HG02973 (cell line): ENCODE results near the gene ZNF827.

Experiments
- ATAC-seq: cut with Tn5 transposase; IDR thresholded peaks from one replicate; pipeline ENCODE4 v1.9.1; 2021; ENCODE audit warnings: moderate library complexity; ENCODE audit not compliant: unreplicated experiment

The ZNF827 gene

GRCh38 chr4:145935253-145936141, 3.1 kb downstream of the ZNF827 start:
- no peak for ATAC-seq

DNA sequence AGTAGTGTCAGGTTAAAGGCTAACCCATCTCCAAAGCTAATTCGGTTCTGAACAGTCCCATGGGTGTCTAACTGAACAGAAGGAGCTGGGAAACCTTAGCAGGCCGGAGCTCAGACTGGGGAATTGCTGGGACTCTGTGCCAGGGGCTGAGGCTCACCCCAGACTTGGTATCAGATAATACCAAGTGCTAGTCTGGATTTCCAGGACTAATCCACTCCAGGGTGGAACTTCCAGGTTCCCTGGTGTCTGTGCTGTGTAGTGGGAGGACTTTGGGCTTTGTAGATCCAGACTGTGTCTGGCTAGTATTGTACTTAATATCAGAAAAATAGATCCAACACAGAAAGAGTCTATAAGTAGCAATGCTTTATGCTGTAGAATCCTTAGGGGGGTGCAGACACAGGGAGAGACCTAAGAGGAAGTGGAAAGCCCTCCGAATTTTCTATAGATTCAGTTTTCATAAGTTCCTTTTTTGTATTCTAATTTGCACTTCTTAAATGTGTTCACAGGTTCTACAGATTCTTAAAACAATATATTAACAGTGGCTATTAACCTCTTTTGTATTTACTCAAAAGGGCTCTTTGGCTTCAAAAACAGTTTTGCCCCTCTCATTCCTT, 4.1 kb downstream of the ZNF827 start:
- no peak for ATAC-seq

GRCh38 chr4:145933134-145933533, 5.5 kb downstream of the ZNF827 start:
- ATAC-seq: no peak

DNA sequence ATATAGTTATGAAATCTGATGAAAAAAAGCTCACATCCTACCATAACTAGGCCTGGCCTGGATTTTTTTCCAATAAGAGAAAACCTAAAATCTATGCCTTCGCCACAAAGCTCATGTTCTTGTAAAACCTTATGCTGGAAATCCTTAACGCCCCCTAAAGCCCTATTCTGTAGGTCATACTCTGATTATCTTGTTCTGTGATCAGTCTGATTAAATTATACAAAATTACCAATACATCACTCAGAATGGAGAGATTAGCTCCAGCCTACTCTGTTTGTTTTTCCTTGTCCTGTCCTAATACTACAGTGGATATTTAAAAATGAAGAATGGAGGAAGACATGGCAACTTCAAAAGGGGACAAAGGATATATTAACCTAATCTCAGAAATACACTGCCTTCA, 7.2 kb downstream of the ZNF827 start:
- no peak for ATAC-seq

- ATAC-seq: no peak
These were observed 8.0 kb downstream of the ZNF827 start for GRCh38 chr4:145930592-145930991.

DNA sequence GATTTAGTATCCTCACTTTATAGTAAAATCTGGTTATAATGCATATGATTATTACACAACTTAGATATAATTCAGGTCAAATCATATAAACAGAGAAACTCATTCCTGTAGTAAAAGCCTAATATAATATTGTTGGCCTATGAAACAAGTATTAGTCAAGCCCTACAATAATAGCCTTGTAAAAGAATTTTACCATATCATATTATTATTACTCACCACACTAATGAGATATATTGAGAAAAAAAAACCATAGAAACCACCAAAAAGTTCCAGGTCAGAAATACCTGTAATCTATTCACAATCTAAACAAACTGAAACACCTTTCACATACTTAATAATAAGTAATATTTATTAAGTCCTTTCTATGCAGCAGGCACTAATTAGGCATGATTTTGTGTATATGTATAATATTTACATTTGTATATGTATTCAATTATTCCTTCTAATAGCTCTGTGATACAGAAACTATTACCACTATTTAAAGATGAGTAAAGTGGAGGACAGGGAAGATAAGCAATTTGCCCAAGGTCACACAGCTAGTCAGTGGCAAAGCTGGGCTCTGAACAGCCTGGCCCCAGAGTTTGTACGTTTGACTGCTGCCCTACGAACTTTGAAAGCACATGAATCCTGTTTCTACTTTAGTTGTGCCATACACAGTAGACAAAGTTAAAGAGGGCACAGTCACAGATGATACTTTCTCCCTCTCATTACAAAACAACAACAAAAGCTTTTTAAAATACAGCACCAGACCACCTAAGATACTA, 9.0 kb downstream of the ZNF827 start:
- ATAC-seq: no peak

DNA sequence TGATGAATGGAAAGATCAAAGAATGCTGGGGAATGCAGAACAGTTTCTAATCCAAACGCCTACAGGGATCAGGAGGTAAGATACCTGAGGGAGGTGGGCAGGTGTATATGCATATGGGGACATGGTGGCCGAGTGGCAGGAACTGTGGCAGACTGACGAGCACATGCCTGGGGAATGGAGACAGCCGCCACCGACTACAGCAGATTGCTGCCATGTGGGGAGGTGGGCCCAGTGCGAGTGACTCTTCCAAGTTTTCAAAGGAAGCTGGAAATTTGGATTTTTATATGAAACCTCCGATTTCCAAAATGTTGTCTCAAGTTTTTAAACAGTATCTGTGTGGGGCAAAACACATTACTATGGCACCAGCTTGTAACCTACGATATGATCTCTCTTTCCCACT, 9.9 kb downstream of the ZNF827 start:
- no peak for ATAC-seq

- no peak for ATAC-seq
These were observed 11.6 kb downstream of the ZNF827 start for GRCh38 chr4:145927030-145927429.

DNA sequence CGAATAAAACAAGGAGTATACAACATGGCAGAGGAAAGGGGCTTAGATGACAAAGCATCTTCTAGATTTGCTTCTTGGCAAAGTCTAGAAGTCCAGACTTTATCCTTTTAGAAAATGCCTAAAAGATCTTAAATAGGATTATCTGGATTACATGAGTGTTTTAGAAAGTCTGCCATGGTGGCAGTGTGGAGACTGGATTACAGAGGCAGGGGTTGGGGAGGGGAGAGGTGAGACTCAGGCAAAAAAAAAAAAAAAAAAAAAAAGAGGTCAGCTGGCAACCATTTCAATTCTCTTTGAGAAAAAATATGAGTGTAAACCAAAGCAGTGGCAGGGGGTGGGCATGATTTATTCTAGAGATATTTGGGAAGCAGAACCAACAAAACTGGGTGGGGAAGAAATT, 17.4 kb downstream of the ZNF827 start:
- ATAC-seq: no peak

- ATAC-seq: no peak
These were observed 18.4 kb downstream of the ZNF827 start for GRCh38 chr4:145920205-145920604.

GRCh38 chr4:145912376-145912775, 26.2 kb downstream of the ZNF827 start:
- ATAC-seq: no peak

GRCh38 chr4:145909773-145910172, 28.9 kb downstream of the ZNF827 start:
- ATAC-seq: no peak

DNA sequence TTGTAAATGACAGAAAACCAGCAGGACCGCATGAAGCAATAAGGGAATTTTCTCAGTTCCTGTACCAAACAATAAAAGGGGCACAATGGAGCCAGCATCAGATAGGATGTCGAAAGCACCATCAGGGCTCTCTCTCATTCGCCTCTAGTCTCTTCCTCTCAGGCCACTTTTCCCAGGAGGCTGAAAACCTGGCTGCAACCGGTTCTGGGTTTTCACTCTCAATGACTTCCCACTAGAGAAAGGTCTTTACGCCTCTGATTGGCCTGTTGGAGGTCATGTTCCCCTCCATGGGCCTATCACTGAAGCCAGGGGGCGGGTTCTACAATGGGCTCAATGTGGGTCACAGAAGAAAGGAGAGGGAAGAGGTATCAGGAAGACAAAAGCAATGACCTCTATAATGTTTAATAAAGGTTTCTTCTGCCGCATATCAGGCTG, 29.3 kb downstream of the ZNF827 start:
- no peak for ATAC-seq

DNA sequence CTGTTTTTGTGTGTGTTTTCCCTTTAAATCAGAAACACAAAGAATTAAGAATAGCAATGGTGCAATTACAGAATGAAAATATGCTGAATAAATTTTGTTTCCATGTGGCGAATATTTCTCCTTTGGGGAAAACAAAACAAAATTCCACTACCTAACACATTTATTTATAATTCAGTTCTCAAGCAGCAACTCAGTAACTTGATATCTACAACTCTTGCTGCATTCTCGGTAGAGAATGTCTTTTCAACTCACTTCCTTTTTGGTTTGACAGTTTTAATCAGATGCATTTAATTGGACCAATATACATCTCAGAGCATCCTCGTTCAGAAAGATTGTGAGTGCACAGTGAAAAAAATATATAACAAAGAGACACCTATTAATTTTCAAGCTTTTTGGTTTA, 30.8 kb downstream of the ZNF827 start:
- no peak for ATAC-seq

DNA sequence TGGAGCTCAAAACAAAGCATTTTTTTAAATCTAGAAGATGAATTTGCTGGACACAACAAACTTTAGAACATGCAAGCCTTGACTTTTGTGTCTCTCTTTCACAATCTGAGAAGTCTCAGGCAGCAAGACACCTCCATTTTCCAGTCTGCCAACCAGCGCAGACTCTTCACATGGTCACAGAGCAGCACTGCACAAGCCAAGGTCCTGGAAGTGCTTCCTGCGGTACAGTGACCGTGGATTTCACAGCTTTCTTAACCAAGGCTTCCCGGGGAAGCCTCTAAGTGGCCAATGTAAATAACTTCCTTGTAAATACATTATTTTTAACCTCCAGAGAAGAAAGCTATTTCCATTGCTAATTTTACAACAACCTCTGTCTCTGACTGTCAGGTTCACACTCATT, 31.2 kb downstream of the ZNF827 start:
- no peak for ATAC-seq

DNA sequence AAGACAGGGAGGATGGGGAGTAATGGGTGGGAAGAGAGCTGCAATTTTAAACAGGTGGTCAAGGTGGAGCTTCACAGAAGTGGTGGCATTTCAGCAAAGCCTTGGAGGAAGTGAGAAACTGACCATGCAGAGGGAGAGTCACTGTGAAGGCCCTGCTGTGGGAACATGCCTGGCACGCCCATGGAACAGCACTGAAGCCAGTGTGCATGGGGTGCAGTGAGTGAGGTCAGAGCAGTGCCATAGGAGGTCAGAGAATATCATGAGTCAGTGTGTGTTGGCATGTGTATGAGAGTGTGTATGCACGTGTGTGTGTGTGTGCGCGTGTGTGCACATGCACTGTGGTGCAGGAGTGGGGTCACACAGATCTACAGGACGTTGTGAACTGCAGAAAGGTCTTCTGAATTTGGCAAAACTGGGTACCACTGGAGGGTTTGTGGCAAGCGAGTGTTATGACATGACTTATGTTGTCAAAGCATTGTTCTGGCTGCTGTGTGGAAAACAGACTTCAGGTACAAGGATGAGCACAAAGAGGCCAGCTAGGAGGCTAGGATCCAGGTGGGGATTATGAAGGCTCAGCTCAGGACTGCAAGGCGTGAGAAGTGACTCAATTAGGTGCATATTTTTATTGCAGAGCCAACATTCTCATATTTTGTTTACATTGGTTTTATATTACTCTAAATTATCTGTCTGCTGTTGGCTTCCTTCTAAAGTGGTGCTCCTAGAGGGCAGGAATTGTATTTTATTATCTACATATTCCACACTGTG, 34.0 kb downstream of the ZNF827 start:
- ATAC-seq: no peak

- ATAC-seq: no peak
These were observed 36.1 kb downstream of the ZNF827 start for GRCh38 chr4:145902522-145902921.

DNA sequence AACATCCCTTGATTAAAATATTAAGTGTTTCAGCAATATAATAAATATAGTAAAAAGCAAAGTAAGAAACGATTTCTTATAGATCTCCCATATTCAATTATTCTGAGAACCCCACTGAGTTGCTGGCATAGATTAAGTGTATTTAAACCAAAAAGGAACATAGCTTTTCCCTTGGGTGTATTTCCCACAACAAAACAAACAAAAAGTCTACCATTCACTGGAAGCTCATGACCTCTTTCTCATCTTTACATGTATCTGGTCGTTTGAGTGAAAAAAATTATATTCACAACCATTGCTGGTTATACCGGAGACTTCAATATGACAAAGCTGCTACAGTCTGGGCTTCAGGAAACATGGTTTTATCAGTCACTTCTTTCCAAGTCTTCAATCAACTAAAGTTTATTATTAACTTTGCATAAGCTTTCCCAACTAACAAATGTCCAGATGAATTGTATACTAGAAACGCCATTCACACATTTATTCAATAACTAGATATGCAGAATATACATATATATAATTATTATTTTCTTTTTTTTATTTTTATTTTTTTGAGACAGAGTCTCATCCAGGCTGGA, 38.6 kb downstream of the ZNF827 start:
- ATAC-seq: no peak

GRCh38 chr4:145898926-145899531, 39.6 kb downstream of the ZNF827 start:
- ATAC-seq: no peak

GRCh38 chr4:145898466-145898865, 40.2 kb downstream of the ZNF827 start:
- no peak for ATAC-seq
